DND-41 (cell line): Measurements from ENCODE around the gene FKBP2.
"Not testable (repeated sequence)": the region's sequence is repeated elsewhere in the genome, so short reads cannot be mapped to it uniquely, and the experiment has no call there.

Source experiments
- ATAC-seq: fragments of 200-7000 bp; cut with Tn5 transposase; 3 replicates; pipeline ENCODE4 v1.9.1; 2021; ENCODE audit warnings: low read depth; ENCODE audit not compliant: insufficient read depth
- DNase-seq: peaks from one replicate; pipeline ENCODE4 v3.0.0-alpha.2; 2020
- H2AFZ ChIP-seq: 2 replicates; pipeline ENCODE4 v1.6.0; 2012; ENCODE audit warnings: low read depth, low read length
- H3K27ac ChIP-seq: 2 replicates; pipeline ENCODE4 v1.5.1; 2012; ENCODE audit warnings: low read length, inconsistent platforms
- H3K27me3 ChIP-seq: fragments of 200-600 bp; sonication (generic); 2 replicates; pipeline ENCODE4 v1.6.0; 2012; ENCODE audit warnings: low read length, mild to moderate bottlenecking, inconsistent platforms; ENCODE audit not compliant: insufficient read depth, poor library complexity
- H3K36me3 ChIP-seq: 2 replicates; pipeline ENCODE4 v1.5.1; 2012; ENCODE audit warnings: low read length, inconsistent platforms; ENCODE audit not compliant: insufficient read depth
- H3K4me1 ChIP-seq: 2 replicates; pipeline ENCODE4 v1.5.1; 2012; ENCODE audit warnings: mild to moderate bottlenecking, low read length; ENCODE audit not compliant: insufficient read depth
- H3K4me2 ChIP-seq: 2 replicates; pipeline ENCODE4 v1.6.0; 2012; ENCODE audit warnings: mild to moderate bottlenecking, moderate library complexity, low read length, inconsistent platforms; ENCODE audit not compliant: insufficient read depth
- H3K4me3 ChIP-seq, 2 experiments: fragments of 200-600 bp in 1 of 2; shearing (Covaris generic) in 1 of 2; 2 replicates each; pipeline ENCODE4 v1.5.1; 2012 to 2016; ENCODE audit warnings: inconsistent platforms in 2 of 2, low read length in 2 of 2, mild to moderate bottlenecking in 2 of 2, low read depth in 1 of 2, moderate library complexity in 1 of 2
- H3K79me2 ChIP-seq: 2 replicates; pipeline ENCODE4 v1.6.0; 2012; ENCODE audit warnings: low read length, inconsistent platforms; ENCODE audit not compliant: insufficient read depth
- H3K9ac ChIP-seq: 2 replicates; pipeline ENCODE4 v1.6.0; 2012; ENCODE audit warnings: low read depth, mild to moderate bottlenecking, inconsistent platforms, low read length, moderate library complexity
- H3K9me3 ChIP-seq: 2 replicates; pipeline ENCODE4 v1.5.1; 2012; ENCODE audit warnings: low read length, moderate library complexity, mild to moderate bottlenecking, inconsistent platforms; ENCODE audit not compliant: insufficient read depth, severe bottlenecking
- H4K20me1 ChIP-seq: 2 replicates; pipeline ENCODE4 v1.6.0; 2012; ENCODE audit warnings: low read length; ENCODE audit not compliant: insufficient read depth
- CTCF ChIP-seq: IDR thresholded peaks from 2 replicates; pipeline ENCODE4 v1.5.1; 2012; ENCODE audit warnings: borderline replicate concordance, low read length, moderate library complexity, mild to moderate bottlenecking; ENCODE audit not compliant: poor library complexity, severe bottlenecking; ENCODE audit errors: extremely low read depth
- EZH2 ChIP-seq: IDR thresholded peaks from 3 replicates; pipeline ENCODE4 v1.6.1; 2012; ENCODE audit warnings: borderline replicate concordance, low read depth, mild to moderate bottlenecking, moderate library complexity, low read length, inconsistent platforms; ENCODE audit not compliant: severe bottlenecking

Gene FKBP2

GRCh38 chr11:64244966-64245365 lies 4.1 kb downstream of the FKBP2 start:
- ATAC-seq: no peak
- Histone ChIP-seq H3K4me2 (peak overlapping the region; percentile 93), H3K9ac (peak overlapping the region; percentile 83), H3K27me3 (no peaks in the 10 kb centered on the region), H3K4me3 (peak overlapping the region; percentile 82 to 90; a peak in 3 of 4 replicates), H3K4me1 (peaks cover 54% of the 10 kb centered on the region), H4K20me1 (peaks cover 31% of the 10 kb centered on the region), H3K9me3 (no peaks in the 10 kb centered on the region), H3K79me2 (peaks cover 46% of the 10 kb centered on the region), H3K27ac (peak overlapping the region; percentile 91), H2AFZ (no peak overlapping the region), H3K36me3 (peaks cover 31% of the 10 kb centered on the region)
- TF ChIP-seq CTCF (no peak), EZH2 (no peak)
- DNase-seq: peak; percentile 44

- ATAC-seq (peak; percentile 11), DNase-seq (peak; percentile 78)
- H3K27ac ChIP-seq: peak overlapping the region; percentile 91
Observed at GRCh38 chr11:64245401-64245796, 4.5 kb downstream of the FKBP2 start.

GRCh38 chr11:64245797-64246620 lies 5.1 kb downstream of the FKBP2 start:
- peak overlapping the region; percentile 91 for H3K27ac ChIP-seq
- H3K36me3 ChIP-seq: peaks cover 30% of the 10 kb centered on the region

More at GRCh38 chr11:64245401-64245796, 4.5 kb downstream of the FKBP2 start:
- TF ChIP-seq CTCF: no peak
- no peak for TF ChIP-seq EZH2
- H3K4me3 ChIP-seq: peak overlapping the region; percentile 82 to 90; a peak in 3 of 4 replicates
- H3K79me2 ChIP-seq: peaks cover 46% of the 10 kb centered on the region
- no peaks in the 10 kb centered on the region for H3K27me3 ChIP-seq
- H4K20me1 ChIP-seq: peaks cover 31% of the 10 kb centered on the region
- H3K9me3 ChIP-seq: no peaks in the 10 kb centered on the region
- H3K4me2 ChIP-seq: peak overlapping the region; percentile 93
- H2AFZ ChIP-seq: peak overlapping the region; percentile 71; the same call in 1 of the 2 replicates
- peaks cover 30% of the 10 kb centered on the region for H3K36me3 ChIP-seq
- peak overlapping the region; percentile 83 for H3K9ac ChIP-seq
- peaks cover 52% of the 10 kb centered on the region for H3K4me1 ChIP-seq

GRCh38 chr11:64246621-64246870 lies 5.7 kb downstream of the FKBP2 start:
- ATAC-seq, H3K27me3 ChIP-seq, DNase-seq, H3K9me3 ChIP-seq, H3K27ac ChIP-seq: not testable (repeated sequence)
- peaks cover 58% of the 10 kb centered on the region for H3K4me1 ChIP-seq
- peaks cover 45% of the 10 kb centered on the region for H3K79me2 ChIP-seq
- peak overlapping the region in 1 of 2 experiments; percentile 90; a peak in 2 of 4 replicates for H3K4me3 ChIP-seq
- peak overlapping the region; percentile 71; the same call in 1 of the 2 replicates for H2AFZ ChIP-seq
- H3K4me2 ChIP-seq: peak overlapping the region; percentile 93
- peaks cover 30% of the 10 kb centered on the region for H3K36me3 ChIP-seq
- peaks cover 31% of the 10 kb centered on the region for H4K20me1 ChIP-seq
- peak overlapping the region; percentile 83 for H3K9ac ChIP-seq

More at GRCh38 chr11:64245797-64246620, 5.1 kb downstream of the FKBP2 start:
- Histone ChIP-seq H3K9me3 (no peaks in the 10 kb centered on the region), H3K79me2 (peaks cover 46% of the 10 kb centered on the region), H4K20me1 (peaks cover 31% of the 10 kb centered on the region), H2AFZ (peak overlapping the region; percentile 71), H3K4me3 (peak overlapping the region; percentile 82 to 90), H3K9ac (peak overlapping the region; percentile 83), H3K4me2 (peak overlapping the region; percentile 93), H3K27me3 (no peaks in the 10 kb centered on the region), H3K4me1 (peaks cover 56% of the 10 kb centered on the region)
- ATAC-seq (peak; percentile 16), DNase-seq (peak; percentile 80)
- TF ChIP-seq CTCF (no peak), EZH2 (no peak)
